ENCODE data around the gene EHF.

DNA sequence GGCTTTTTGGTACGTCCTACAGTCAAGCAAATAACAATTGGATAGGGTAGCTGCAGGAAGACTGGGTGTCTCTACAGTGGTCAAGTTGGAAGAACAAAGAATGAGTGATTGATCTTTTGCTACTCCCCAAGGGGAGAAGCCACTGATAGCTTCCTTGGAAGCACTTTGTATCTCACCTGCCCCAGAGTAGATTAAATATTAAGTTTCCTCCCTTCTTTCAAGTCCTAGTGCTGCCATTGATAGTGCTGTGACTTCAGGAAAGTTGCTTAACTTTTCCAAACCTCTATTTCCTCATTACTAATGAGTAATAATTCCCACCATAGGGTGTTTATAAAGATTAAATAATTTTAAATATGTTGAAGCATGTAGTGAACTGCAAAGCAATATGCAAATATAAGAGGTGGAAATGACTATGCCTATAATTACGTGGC lies 35.6 kb upstream of the EHF start:
- TF ChIP-seq, protein P1, sequence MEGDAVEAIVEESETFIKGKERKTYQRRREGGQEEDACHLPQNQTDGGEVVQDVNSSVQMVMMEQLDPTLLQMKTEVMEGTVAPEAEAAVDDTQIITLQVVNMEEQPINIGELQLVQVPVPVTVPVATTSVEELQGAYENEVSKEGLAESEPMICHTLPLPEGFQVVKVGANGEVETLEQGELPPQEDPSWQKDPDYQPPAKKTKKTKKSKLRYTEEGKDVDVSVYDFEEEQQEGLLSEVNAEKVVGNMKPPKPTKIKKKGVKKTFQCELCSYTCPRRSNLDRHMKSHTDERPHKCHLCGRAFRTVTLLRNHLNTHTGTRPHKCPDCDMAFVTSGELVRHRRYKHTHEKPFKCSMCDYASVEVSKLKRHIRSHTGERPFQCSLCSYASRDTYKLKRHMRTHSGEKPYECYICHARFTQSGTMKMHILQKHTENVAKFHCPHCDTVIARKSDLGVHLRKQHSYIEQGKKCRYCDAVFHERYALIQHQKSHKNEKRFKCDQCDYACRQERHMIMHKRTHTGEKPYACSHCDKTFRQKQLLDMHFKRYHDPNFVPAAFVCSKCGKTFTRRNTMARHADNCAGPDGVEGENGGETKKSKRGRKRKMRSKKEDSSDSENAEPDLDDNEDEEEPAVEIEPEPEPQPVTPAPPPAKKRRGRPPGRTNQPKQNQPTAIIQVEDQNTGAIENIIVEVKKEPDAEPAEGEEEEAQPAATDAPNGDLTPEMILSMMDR (conservative IDR thresholded peaks at IDR 0.05; ENCODE audit: low read depth, low read length): no peak
- TF ChIP-seq EZH2 (IDR thresholded peaks at IDR 0.05; ENCODE audit: low read length, unreplicated experiment) (no peak), EZH2phosphoT487 (IDR thresholded peaks at IDR 0.05; ENCODE audit: borderline replicate concordance, low read length) (no peak)
